ENCODE results near the gene RCC1.
"Not testable (repeated sequence)": the region's sequence is repeated elsewhere in the genome, so short reads cannot be mapped to it uniquely, and the experiment has no call there.

The RCC1 gene

GRCh38 chr1:28510970-28511440 lies 5.2 kb downstream of the RCC1 start:
- no peak overlapping the region for H3K4me3 ChIP-seq (ENCODE audit: low read depth, low read length)

GRCh38 chr1:28512058-28512611 lies 6.3 kb downstream of the RCC1 start:
- no peak overlapping the region for H3K4me3 ChIP-seq (ENCODE audit: low read depth, low read length)

- not testable (repeated sequence) for H3K4me3 ChIP-seq (ENCODE audit: low read depth, low read length)
Observed at GRCh38 chr1:28514445-28514933, 8.6 kb downstream of the RCC1 start.

GRCh38 chr1:28516518-28516956 lies 10.7 kb downstream of the RCC1 start:
- H3K4me3 ChIP-seq (ENCODE audit: low read depth, low read length): no peak overlapping the region

GRCh38 chr1:28517649-28517999 lies 11.8 kb downstream of the RCC1 start:
- peak overlapping the region; percentile 27 for H3K4me3 ChIP-seq (ENCODE audit: low read depth, low read length)

GRCh38 chr1:28518000-28518744 lies 12.3 kb downstream of the RCC1 start:
- H3K4me3 ChIP-seq (ENCODE audit: low read depth, low read length): peak overlapping the region; percentile 71

GRCh38 chr1:28518745-28519341 lies 13.0 kb downstream of the RCC1 start:
- H3K4me3 ChIP-seq (ENCODE audit: low read depth, low read length): peak overlapping the region; percentile 71

- no peak overlapping the region for H3K4me3 ChIP-seq (ENCODE audit: low read depth, low read length)
Observed at GRCh38 chr1:28519946-28520725, 14.3 kb downstream of the RCC1 start.

- not testable (repeated sequence) for H3K4me3 ChIP-seq (ENCODE audit: low read depth, low read length)
Observed at GRCh38 chr1:28520796-28521195, 15.0 kb downstream of the RCC1 start.

- H3K4me3 ChIP-seq (ENCODE audit: low read depth, low read length): no peak overlapping the region
Observed at GRCh38 chr1:28521502-28522164, 15.8 kb downstream of the RCC1 start.

GRCh38 chr1:28522537-28522936 lies 16.7 kb downstream of the RCC1 start:
- not testable (repeated sequence) for H3K4me3 ChIP-seq (ENCODE audit: low read depth, low read length)

GRCh38 chr1:28525002-28525642 lies 19.3 kb downstream of the RCC1 start:
- not testable (repeated sequence) for H3K4me3 ChIP-seq (ENCODE audit: low read depth, low read length)

GRCh38 chr1:28526886-28527285 lies 21.0 kb downstream of the RCC1 start:
- H3K4me3 ChIP-seq (ENCODE audit: low read depth, low read length): no peak overlapping the region

GRCh38 chr1:28530456-28530855 lies 24.6 kb downstream of the RCC1 start:
- H3K4me3 ChIP-seq (ENCODE audit: low read depth, low read length): no peak overlapping the region

- no peak overlapping the region for H3K4me3 ChIP-seq (ENCODE audit: low read depth, low read length)
Observed at GRCh38 chr1:28534671-28535070, 28.8 kb downstream of the RCC1 start.

- H3K4me3 ChIP-seq (ENCODE audit: low read depth, low read length): no peak overlapping the region
Observed at GRCh38 chr1:28535180-28535579, 29.3 kb downstream of the RCC1 start.

GRCh38 chr1:28537457-28538199 lies 31.8 kb downstream of the RCC1 start:
- H3K4me3 ChIP-seq (ENCODE audit: low read depth, low read length): no peak overlapping the region

- no peak overlapping the region for H3K4me3 ChIP-seq (ENCODE audit: low read depth, low read length)
Observed at GRCh38 chr1:28538286-28538685, 32.4 kb downstream of the RCC1 start.

- no peak overlapping the region for H3K4me3 ChIP-seq (ENCODE audit: low read depth, low read length)
Observed at GRCh38 chr1:28540651-28541050, 34.8 kb downstream of the RCC1 start.
